Right atrium auricular region (tissue), 2 donors: ENCODE data around the gene ERAL1. TPM values are rescaled to one million over a fixed set of nuclear protein-coding genes. Genes with fewer than 3 reads are reported as not detected.
A peak's percentile ranks its signal among the peaks of the same experiment; 100 is the strongest.

Source experiments
- DNase-seq: peaks from one replicate; pipeline ENCODE4 v3.0.0-alpha.2; 2019; ENCODE audit warnings: low spot score
- H3K27ac ChIP-seq, 2 donors: fragments of 200-600 bp; sonication (generic); 1 replicate in 1 of 2; 2 replicates in 1 of 2; pipeline ENCODE4 v1.5.1; 2016 to 2019
- H3K27me3 ChIP-seq, 2 donors: fragments of 200-600 bp; sonication (generic); one replicate each; pipeline versions ENCODE4 v1.5.1 to v1.6.0; 2017 to 2019
- H3K36me3 ChIP-seq: fragments of 200-600 bp; sonication (generic); one replicate; pipeline ENCODE4 v1.5.1; 2016
- H3K4me1 ChIP-seq, 2 donors: fragments of 200-600 bp; sonication (generic); one replicate each; pipeline versions ENCODE4 v1.5.1 to v1.6.0; 2017 to 2019
- H3K4me3 ChIP-seq, 2 donors: fragments of 200-600 bp; sonication (generic); 1 replicate in 1 of 2; 2 replicates in 1 of 2; pipeline ENCODE4 v1.5.1; 2017 to 2019; ENCODE audit warnings: mild to moderate bottlenecking in 1 of 2, moderate library complexity in 1 of 2
- H3K9me3 ChIP-seq, 2 donors: fragments of 200-600 bp; sonication (generic); one replicate each; pipeline ENCODE4 v1.5.1; 2019
- CTCF ChIP-seq, 2 donors: fragments of 200-600 bp; sonication (generic); IDR thresholded peaks; one replicate each; pipeline ENCODE4 v1.5.1; 2019; ENCODE audit warnings: antibody characterized with exemption in 2 of 2
- total RNA-seq, 2 donors: library from RNA; depleted of rRNA; stranded (reverse); fragments of >200 nt; gene quantifications; one replicate each; pipeline ENCODE4 v1.1.0, GENCODE V29; 2016

ERAL1 gene
- 10 to 100 TPM; 32.0 to 51.4 TPM for total RNA-seq

- peaks cover 21% of the 10 kb centered on the region for H3K36me3 ChIP-seq
- peak within 1 kb of the TSS; percentile 71 to 72 for H3K27ac ChIP-seq
- H3K4me1 ChIP-seq: peaks cover 0 to 9% of the 10 kb centered on the region in 2 donors
- no peak for TF ChIP-seq CTCF (IDR thresholded peaks at IDR 0.05)
- H3K9me3 ChIP-seq: no peaks in the 10 kb centered on the region
- DNase-seq: peak; percentile 83
- H3K4me3 ChIP-seq: peak within 1 kb of the TSS; percentile 68 to 83
- no peaks in the 10 kb centered on the region for H3K27me3 ChIP-seq
Measured at GRCh38 chr17:28854457-28855335, at the start of gene ERAL1. ERAL1 (plus strand) TSS chr17:28855016; CDS start chr17:28855035, 19 bp downstream.

DNA sequence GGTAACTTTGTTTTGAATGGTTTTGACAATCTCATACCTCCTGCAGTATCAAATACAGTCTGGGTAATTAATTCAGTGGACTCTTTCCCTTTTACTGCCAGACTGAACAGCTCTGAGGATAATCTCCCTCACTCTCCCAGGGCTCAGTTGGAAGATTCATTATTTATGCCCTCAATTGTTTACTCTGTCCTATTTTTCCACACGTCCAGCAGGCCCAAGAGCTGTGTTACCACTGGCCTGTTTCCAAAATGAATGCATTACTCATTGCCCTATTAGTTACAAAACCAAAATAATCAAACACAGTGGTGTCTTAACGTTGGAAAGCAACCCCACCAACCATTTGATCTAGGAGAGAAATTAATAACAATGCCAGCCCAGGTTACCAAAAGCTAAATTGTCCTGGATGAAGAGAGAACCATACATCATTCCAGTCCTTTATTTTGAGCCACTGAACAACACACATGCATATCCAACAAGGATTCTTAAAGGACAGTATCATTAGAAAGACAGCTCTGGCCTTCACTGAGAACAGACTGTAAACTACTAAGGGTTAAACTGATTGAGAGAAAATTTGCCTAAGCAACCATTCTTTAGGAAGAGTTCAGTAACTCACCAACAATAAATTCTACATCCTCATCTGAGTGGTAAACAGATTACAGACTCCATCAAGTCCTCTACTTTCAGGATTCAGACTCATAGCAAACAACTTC lies 46.7 kb upstream of the ERAL1 start:
- peaks cover 0 to 41% of the 10 kb centered on the region in 2 donors for H3K4me1 ChIP-seq
- TF ChIP-seq CTCF (IDR thresholded peaks at IDR 0.05): no peak
- H3K27me3 ChIP-seq: no peaks in the 10 kb centered on the region
- H3K36me3 ChIP-seq: peaks cover 27% of the 10 kb centered on the region
- H3K9me3 ChIP-seq: no peaks in the 10 kb centered on the region
- H3K4me3 ChIP-seq: no peak overlapping the region
- DNase-seq: no peak
- peak overlapping the region; percentile 60 to 83 for H3K27ac ChIP-seq

GRCh38 chr17:28810437-28810836 lies 44.4 kb upstream of the ERAL1 start:
- H3K27ac ChIP-seq: no peak overlapping the region
- no peak overlapping the region for H3K4me3 ChIP-seq
- no peaks in the 10 kb centered on the region for H3K27me3 ChIP-seq
- TF ChIP-seq CTCF (IDR thresholded peaks at IDR 0.05): no peak
- H3K9me3 ChIP-seq: no peaks in the 10 kb centered on the region
- peaks cover 10% of the 10 kb centered on the region for H3K36me3 ChIP-seq
- peaks cover 0 to 41% of the 10 kb centered on the region in 2 donors for H3K4me1 ChIP-seq
- no peak for DNase-seq

DNA sequence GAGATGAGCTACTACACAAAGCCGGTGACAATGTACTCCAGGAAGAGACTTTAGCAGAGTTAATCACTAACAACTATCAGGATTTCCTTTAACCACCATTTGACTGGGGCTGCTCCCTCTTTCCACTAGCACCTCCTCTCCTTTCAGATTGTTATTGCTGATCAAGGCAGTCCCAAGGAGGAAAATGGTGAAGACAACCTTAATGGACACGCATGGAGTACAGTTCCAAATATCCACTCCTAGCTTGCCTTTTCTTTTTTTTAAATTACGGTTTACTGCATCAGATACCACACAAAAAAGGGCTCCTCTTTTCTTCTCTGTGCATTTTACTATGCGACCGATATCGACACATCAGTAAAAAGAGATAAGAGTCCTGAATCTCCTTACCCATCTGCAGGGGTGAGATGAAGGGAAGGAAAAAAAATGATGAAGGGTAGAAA lies 43.1 kb upstream of the ERAL1 start:
- no peak for TF ChIP-seq CTCF (IDR thresholded peaks at IDR 0.05)
- peaks cover 0 to 41% of the 10 kb centered on the region in 2 donors for H3K4me1 ChIP-seq
- H3K27me3 ChIP-seq: no peaks in the 10 kb centered on the region
- H3K4me3 ChIP-seq: peak overlapping the region; percentile 78 to 92
- H3K36me3 ChIP-seq: no peaks in the 10 kb centered on the region
- peak overlapping the region; percentile 83 to 91 for H3K27ac ChIP-seq
- no peaks in the 10 kb centered on the region for H3K9me3 ChIP-seq
- DNase-seq: no peak

DNA sequence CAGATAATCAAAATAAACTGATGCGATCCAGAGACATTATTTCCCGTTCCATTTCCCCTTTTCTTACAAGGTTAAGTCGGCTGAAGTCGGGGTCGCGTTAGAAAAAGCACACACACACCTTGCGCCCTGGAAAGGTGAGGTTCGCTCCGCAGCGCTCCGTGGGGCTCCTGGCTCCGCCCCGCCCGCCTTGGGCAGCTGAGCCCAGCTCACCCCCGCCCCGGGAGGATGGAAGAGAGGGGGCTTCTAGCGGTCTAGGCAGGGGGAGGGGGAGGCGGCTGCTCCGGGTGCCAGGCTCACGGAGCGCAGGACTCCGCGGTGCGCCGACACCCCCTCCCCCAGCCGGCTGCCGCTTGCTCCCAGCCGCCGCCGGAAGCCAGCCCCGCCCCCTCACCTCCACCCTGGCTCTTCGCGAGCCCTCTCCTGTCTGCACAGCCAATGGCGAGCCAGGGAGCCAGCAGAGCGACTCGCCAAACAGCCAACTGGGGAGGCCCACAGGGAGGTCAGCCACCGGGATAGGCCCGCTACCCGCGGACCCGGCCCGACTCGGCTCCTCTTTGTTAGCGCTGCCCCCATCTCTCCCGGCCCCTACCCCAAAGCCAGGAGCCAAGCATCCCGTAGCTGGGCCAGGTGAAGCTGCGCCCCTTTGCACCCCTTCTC lies 42.6 kb upstream of the ERAL1 start:
- peaks cover 0 to 37% of the 10 kb centered on the region in 2 donors for H3K4me1 ChIP-seq
- H3K4me3 ChIP-seq: peak overlapping the region; percentile 78 to 92
- peak; percentile 97 for DNase-seq
- H3K9me3 ChIP-seq: no peaks in the 10 kb centered on the region
- TF ChIP-seq CTCF (IDR thresholded peaks at IDR 0.05): no peak
- H3K36me3 ChIP-seq: no peaks in the 10 kb centered on the region
- H3K27ac ChIP-seq: peak overlapping the region; percentile 83 to 91
- no peaks in the 10 kb centered on the region for H3K27me3 ChIP-seq
